ENCODE results near the gene NEK10. TPM values are rescaled to one million over a fixed set of nuclear protein-coding genes. Genes with fewer than 3 reads are reported as not detected.
A peak's percentile ranks its signal among the peaks of the same experiment; 100 is the strongest.

NEK10 gene
- total RNA-seq, 1 donor from 2014 or later: 7.3 TPM

DNA sequence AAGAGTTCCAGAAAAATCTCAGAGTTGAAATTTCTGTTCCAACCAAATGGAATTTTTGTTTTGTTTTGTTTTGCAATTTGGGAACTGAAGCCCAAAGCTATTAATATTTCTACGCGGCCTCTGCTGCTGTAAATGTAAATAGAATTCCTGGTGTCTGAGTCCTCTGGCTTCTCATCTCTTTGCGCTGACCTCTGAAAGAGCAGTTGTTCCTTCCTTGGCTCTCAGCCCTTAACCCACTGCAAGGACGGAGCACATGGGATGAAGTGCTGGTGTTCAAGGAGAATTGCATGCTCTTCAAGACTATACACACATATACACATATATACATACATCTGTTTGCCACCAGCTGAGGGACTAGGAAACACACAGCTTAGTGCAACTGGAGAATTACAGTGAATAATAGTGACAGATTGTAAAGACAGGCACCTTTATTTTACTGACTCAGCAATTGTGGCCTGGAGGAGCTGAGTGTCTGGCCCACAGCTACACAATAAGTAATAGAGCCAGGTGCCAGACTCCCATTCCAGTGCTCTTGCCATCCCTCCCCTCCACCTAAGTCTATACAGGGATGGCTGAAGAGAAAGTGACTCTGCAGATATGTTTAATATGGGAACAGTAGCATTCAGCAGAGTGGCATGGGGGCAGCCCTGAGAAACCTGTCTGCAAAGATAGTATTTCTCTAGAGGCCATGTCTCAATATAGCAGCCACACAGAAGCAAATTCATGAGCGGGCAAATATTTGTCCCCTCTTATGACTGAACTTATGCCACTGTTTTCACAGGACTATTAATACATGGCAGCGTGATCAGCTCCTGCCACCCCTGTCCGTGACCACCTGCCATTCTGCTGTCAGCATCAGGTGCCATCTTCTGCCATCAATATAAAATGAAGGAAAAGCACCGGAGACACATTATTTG lies 42.3 kb downstream of the NEK10 start:
- no peaks in the 10 kb centered on the region for H3K9me3 Mint-ChIP-seq (ENCODE audit: low read depth)
- TF ChIP-seq, protein P1, sequence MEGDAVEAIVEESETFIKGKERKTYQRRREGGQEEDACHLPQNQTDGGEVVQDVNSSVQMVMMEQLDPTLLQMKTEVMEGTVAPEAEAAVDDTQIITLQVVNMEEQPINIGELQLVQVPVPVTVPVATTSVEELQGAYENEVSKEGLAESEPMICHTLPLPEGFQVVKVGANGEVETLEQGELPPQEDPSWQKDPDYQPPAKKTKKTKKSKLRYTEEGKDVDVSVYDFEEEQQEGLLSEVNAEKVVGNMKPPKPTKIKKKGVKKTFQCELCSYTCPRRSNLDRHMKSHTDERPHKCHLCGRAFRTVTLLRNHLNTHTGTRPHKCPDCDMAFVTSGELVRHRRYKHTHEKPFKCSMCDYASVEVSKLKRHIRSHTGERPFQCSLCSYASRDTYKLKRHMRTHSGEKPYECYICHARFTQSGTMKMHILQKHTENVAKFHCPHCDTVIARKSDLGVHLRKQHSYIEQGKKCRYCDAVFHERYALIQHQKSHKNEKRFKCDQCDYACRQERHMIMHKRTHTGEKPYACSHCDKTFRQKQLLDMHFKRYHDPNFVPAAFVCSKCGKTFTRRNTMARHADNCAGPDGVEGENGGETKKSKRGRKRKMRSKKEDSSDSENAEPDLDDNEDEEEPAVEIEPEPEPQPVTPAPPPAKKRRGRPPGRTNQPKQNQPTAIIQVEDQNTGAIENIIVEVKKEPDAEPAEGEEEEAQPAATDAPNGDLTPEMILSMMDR (IDR thresholded peaks at IDR 0.05): no peak
- peak overlapping the region; percentile 10 for H3K4me3 Mint-ChIP-seq (ENCODE audit: unreplicated experiment)
- peak overlapping the region; percentile 87 for H3K27ac Mint-ChIP-seq (ENCODE audit: unreplicated experiment)
- H3K4me1 Mint-ChIP-seq (ENCODE audit: low read depth): peaks cover 42% of the 10 kb centered on the region
- H3K36me3 Mint-ChIP-seq (ENCODE audit: low read depth): peaks cover 4% of the 10 kb centered on the region
- H3K27me3 Mint-ChIP-seq (ENCODE audit: low read depth): no peaks in the 10 kb centered on the region
- no peak for DNase-seq (ENCODE audit: low spot score)

GRCh38 chr3:27326202-27326601 lies 43.0 kb downstream of the NEK10 start:
- TF ChIP-seq, protein P1 (IDR thresholded peaks at IDR 0.05): no peak
- no peak for DNase-seq (ENCODE audit: low spot score)
- Mint-ChIP-seq H3K36me3 (ENCODE audit: low read depth) (peaks cover 4% of the 10 kb centered on the region), H3K27ac (ENCODE audit: unreplicated experiment) (peak overlapping the region; percentile 87), H3K9me3 (ENCODE audit: low read depth) (no peaks in the 10 kb centered on the region), H3K4me3 (ENCODE audit: unreplicated experiment) (no peak overlapping the region), H3K4me1 (ENCODE audit: low read depth) (peaks cover 42% of the 10 kb centered on the region), H3K27me3 (ENCODE audit: low read depth) (no peaks in the 10 kb centered on the region)

DNA sequence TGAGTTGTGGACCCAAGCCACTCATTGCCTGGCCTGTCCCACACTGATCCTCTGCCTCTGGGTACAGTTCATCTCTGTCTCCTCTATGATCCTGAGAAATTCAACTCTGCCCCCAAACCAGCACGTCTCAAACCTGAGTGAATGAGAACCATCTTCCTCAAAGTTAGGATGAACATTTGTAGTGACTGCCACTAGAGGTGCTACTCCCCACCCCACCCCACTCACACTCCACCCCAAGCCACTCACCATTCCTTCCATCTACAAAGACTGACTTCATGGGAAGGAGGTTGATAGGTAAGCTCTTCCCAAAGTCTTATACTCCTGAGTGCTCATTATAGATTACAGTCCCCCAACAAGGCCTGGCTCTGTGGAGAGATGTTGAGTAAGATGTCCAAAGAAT lies 43.8 kb downstream of the NEK10 start:
- TF ChIP-seq, protein P1 (IDR thresholded peaks at IDR 0.05): peak; percentile 33
- Mint-ChIP-seq H3K36me3 (ENCODE audit: low read depth) (peaks cover 5% of the 10 kb centered on the region), H3K4me1 (ENCODE audit: low read depth) (peaks cover 42% of the 10 kb centered on the region)

GRCh38 chr3:27324686-27325085 lies 44.5 kb downstream of the NEK10 start:
- H3K9me3 Mint-ChIP-seq (ENCODE audit: low read depth): no peaks in the 10 kb centered on the region
- H3K4me3 Mint-ChIP-seq (ENCODE audit: unreplicated experiment): no peak overlapping the region

More for the DNA sequence above, 43.8 kb downstream of the NEK10 start:
- H3K27me3 Mint-ChIP-seq (ENCODE audit: low read depth): no peaks in the 10 kb centered on the region
- DNase-seq (ENCODE audit: low spot score): no peak
- no peak overlapping the region for H3K4me3 Mint-ChIP-seq (ENCODE audit: unreplicated experiment)
- H3K27ac Mint-ChIP-seq (ENCODE audit: unreplicated experiment): no peak overlapping the region
- no peaks in the 10 kb centered on the region for H3K9me3 Mint-ChIP-seq (ENCODE audit: low read depth)

DNA sequence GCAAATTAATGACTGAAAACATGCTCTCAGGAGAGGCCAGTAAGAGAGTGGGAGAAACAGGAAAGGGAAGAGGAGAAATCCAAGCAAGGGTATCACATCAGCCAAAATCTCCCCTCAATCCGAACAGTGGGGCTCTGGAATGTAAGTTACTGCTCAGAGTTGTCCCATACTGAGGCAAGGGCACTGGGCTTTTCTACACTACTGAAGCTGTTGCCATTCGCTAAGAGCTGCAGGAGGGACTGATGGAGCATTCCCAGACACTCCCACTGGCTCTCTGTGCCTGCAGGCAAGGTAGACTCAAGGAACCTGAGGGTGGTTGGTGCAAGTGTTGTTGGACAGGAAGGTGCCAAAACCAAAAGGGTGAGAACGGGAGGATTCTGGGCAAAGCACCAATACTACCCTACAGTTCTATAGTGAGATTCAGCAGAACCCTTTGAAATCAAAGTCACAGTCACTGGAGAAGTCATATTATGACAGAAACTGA lies 46.1 kb downstream of the NEK10 start:
- Mint-ChIP-seq H3K36me3 (ENCODE audit: low read depth) (peaks cover 4% of the 10 kb centered on the region), H3K27ac (ENCODE audit: unreplicated experiment) (no peak overlapping the region), H3K4me3 (ENCODE audit: unreplicated experiment) (no peak overlapping the region), H3K4me1 (ENCODE audit: low read depth) (peaks cover 42% of the 10 kb centered on the region), H3K9me3 (ENCODE audit: low read depth) (no peaks in the 10 kb centered on the region), H3K27me3 (ENCODE audit: low read depth) (no peaks in the 10 kb centered on the region)
- TF ChIP-seq, protein P1 (IDR thresholded peaks at IDR 0.05): no peak
- DNase-seq (ENCODE audit: low spot score): no peak

More at GRCh38 chr3:27324686-27325085, 44.5 kb downstream of the NEK10 start:
- no peak for DNase-seq (ENCODE audit: low spot score)
- TF ChIP-seq, protein P1 (IDR thresholded peaks at IDR 0.05): no peak
- no peaks in the 10 kb centered on the region for H3K27me3 Mint-ChIP-seq (ENCODE audit: low read depth)
- H3K27ac Mint-ChIP-seq (ENCODE audit: unreplicated experiment): peak overlapping the region; percentile 1
- H3K4me1 Mint-ChIP-seq (ENCODE audit: low read depth): peaks cover 42% of the 10 kb centered on the region
- peaks cover 5% of the 10 kb centered on the region for H3K36me3 Mint-ChIP-seq (ENCODE audit: low read depth)

Measured in chondrocyte (in vitro differentiated cells).